22Rv1 (cell line): ENCODE results near the gene WDR4.

Experiments
- ZFX ChIP-seq: fragments of 450-650 bp; IDR thresholded peaks from 2 replicates; pipeline ENCODE4 v1.6.1; 2017; ENCODE audit warnings: antibody characterized with exemption, borderline replicate concordance
- TF ChIP-seq, protein P1 (sequence below): fragments of 450-650 bp; IDR thresholded peaks from 2 replicates; pipeline ENCODE4 v1.5.1; 2017; ENCODE audit warnings: mild to moderate bottlenecking

DNA sequence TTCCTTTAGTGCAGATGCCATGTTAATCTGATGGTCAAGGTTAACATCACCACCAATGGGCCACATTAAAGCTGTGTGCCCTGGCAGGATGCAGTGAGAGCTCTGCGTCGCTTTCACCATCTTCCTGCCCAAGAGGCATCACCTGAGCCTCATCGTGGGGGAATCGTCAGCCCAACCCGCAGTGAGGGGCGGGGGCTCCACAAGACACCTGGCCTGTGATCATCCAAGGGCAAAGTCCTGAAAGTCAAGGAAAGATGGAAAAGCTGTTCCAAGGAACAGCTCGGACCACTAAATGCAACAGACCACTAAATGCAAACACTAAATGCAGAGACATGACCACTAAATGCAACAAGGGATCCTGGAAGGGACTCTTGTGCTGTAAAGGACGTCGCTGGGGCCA, 49.9 kb downstream of the WDR4 start:
- TF ChIP-seq, protein P1, sequence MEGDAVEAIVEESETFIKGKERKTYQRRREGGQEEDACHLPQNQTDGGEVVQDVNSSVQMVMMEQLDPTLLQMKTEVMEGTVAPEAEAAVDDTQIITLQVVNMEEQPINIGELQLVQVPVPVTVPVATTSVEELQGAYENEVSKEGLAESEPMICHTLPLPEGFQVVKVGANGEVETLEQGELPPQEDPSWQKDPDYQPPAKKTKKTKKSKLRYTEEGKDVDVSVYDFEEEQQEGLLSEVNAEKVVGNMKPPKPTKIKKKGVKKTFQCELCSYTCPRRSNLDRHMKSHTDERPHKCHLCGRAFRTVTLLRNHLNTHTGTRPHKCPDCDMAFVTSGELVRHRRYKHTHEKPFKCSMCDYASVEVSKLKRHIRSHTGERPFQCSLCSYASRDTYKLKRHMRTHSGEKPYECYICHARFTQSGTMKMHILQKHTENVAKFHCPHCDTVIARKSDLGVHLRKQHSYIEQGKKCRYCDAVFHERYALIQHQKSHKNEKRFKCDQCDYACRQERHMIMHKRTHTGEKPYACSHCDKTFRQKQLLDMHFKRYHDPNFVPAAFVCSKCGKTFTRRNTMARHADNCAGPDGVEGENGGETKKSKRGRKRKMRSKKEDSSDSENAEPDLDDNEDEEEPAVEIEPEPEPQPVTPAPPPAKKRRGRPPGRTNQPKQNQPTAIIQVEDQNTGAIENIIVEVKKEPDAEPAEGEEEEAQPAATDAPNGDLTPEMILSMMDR, result no peak
- no peak for TF ChIP-seq ZFX
